HCT116 (cell line): ENCODE results near the gene RBBP8. TPM values are rescaled to one million over a fixed set of nuclear protein-coding genes. Genes with fewer than 3 reads are reported as not detected.

Source experiments
- ATAC-seq: fragments of 200-7000 bp; cut with Tn5 transposase; 2 replicates; pipeline ENCODE4 v1.9.1; 2020; ENCODE audit warnings: mild to moderate bottlenecking, moderate library complexity
- BruUV-seq: library from RNA; stranded (reverse); fragments of 400-500 nt; replicated peaks from 2 replicates; lab custom pipeline; 2021; lab: Mats Ljungman, UMichigan
- CTCF ChIA-PET: fragments of 300-600 bp; sonication (Branson Sonifier 250); formaldehyde crosslinking; loops from one replicate; lab custom pipeline; 2021; ENCODE audit warnings: antibody characterized with exemption; lab: Charles Lee
- POLR2A ChIA-PET: fragments of 300-600, 350-600 bp; sonication (Branson Sonifier 250); formaldehyde crosslinking; loops from one replicate; lab custom pipeline; 2021; ENCODE audit warnings: antibody characterized with exemption; lab: Charles Lee
- RAD21 ChIA-PET, 2 experiments: fragments of 300-600 bp; sonication (Branson Sonifier 250); formaldehyde crosslinking; loops; one replicate each; lab custom pipeline; 2023; ENCODE audit warnings: low total read pairs in 2 of 2; ENCODE audit not compliant: uncharacterized antibody in 2 of 2, unreplicated experiment in 2 of 2, low non-redundant PET in 1 of 2; lab: Charles Lee
- DNase-seq: peaks from one replicate; pipeline ENCODE4 v3.0.0-alpha.2; 2010; ENCODE audit warnings: low read depth, low spot score
- H2AFZ ChIP-seq: fragments of 200-600 bp; shearing (Covaris generic), sonication (generic); 2 replicates; pipeline ENCODE4 v1.6.1; 2017; ENCODE audit warnings: low read depth, mixed run types, mixed read lengths, antibody characterized with exemption, low read length; ENCODE audit not compliant: poor library complexity, severe bottlenecking
- H3K27ac ChIP-seq: 2 replicates; pipeline ENCODE4 v1.5.1; 2012; ENCODE audit warnings: low read depth, low read length
- H3K27me3 ChIP-seq: fragments of 200-600 bp; sonication (generic); 2 replicates; pipeline ENCODE4 v1.6.1; 2016; ENCODE audit warnings: mixed run types, low read length, mixed read lengths; ENCODE audit not compliant: insufficient read depth
- H3K36me3 ChIP-seq, 2 experiments: fragments of 200-500 bp in 1 of 2; fragments of 200-600 bp in 1 of 2; sonication (Bioruptor generic) in 1 of 2; sonication (generic) in 1 of 2; 2 replicates each; pipeline versions ENCODE4 v1.5.1 to v1.6.1; 2014 to 2016; ENCODE audit warnings: low read length in 2 of 2, inconsistent platforms in 1 of 2, mixed read lengths in 1 of 2, mixed run types in 1 of 2; ENCODE audit not compliant: insufficient read depth in 2 of 2, control insufficient read depth in 1 of 2
- H3K4me1 ChIP-seq, 2 experiments: fragments of 200-600 bp in 1 of 2; sonication (generic) in 1 of 2; 2 replicates each; pipeline versions ENCODE4 v1.5.1 to v1.6.1; 2012 to 2017; ENCODE audit warnings: low read length in 2 of 2, inconsistent platforms in 1 of 2, mild to moderate bottlenecking in 1 of 2, mixed read lengths in 1 of 2, mixed run types in 1 of 2, moderate library complexity in 1 of 2; ENCODE audit not compliant: insufficient read depth in 2 of 2, control insufficient read depth in 1 of 2
- H3K4me2 ChIP-seq: fragments of 200-600 bp; sonication (generic); 2 replicates; pipeline ENCODE4 v1.6.1; 2017; ENCODE audit warnings: mixed run types, low read length, mixed read lengths
- H3K4me3 ChIP-seq, 2 experiments: fragments of 200-600 bp in 1 of 2; sonication (generic) in 1 of 2; replicated peaks in 1 of 2; 2 replicates each; pipeline ENCODE4 v1.5.1; 2011 to 2016; ENCODE audit warnings: low read length in 2 of 2, control low read depth in 1 of 2, low read depth in 1 of 2, mild to moderate bottlenecking in 1 of 2, mixed read lengths in 1 of 2, mixed run types in 1 of 2
- H3K79me2 ChIP-seq: fragments of 200-600 bp; sonication (generic); 2 replicates; pipeline ENCODE4 v1.6.1; 2017; ENCODE audit warnings: mild to moderate bottlenecking, mixed run types, low read length, moderate library complexity, mixed read lengths; ENCODE audit not compliant: insufficient read depth
- H3K9ac ChIP-seq: fragments of 200-600 bp; sonication (generic); 2 replicates; pipeline ENCODE4 v1.6.1; 2016; ENCODE audit warnings: low read length, mixed read lengths
- H3K9me2 ChIP-seq: fragments of 200-600 bp; sonication (generic), shearing (Covaris generic); 2 replicates; pipeline ENCODE4 v1.6.1; 2017; ENCODE audit warnings: mixed run types, mild to moderate bottlenecking, moderate library complexity; ENCODE audit not compliant: insufficient read depth
- H3K9me3 ChIP-seq, 2 experiments: fragments of 200-500 bp in 1 of 2; fragments of 200-600 bp in 1 of 2; sonication (Bioruptor generic) in 1 of 2; sonication (generic) in 1 of 2; 2 replicates each; pipeline ENCODE4 v1.6.1; 2014 to 2017; ENCODE audit warnings: low read length in 2 of 2, mixed read lengths in 2 of 2, inconsistent platforms in 1 of 2, low read depth in 1 of 2, mild to moderate bottlenecking in 1 of 2, mixed run types in 1 of 2, moderate library complexity in 1 of 2; ENCODE audit not compliant: control insufficient read depth in 1 of 2, insufficient read depth in 1 of 2
- H4K20me1 ChIP-seq: fragments of 200-600 bp; sonication (generic), shearing (Covaris generic); 2 replicates; pipeline ENCODE4 v1.6.1; 2017; ENCODE audit warnings: mixed run types, mild to moderate bottlenecking, moderate library complexity; ENCODE audit not compliant: insufficient read depth
- ELF1 ChIP-seq: IDR thresholded peaks from 2 replicates; pipeline ENCODE4 v1.6.1; 2012; ENCODE audit warnings: low read depth, borderline replicate concordance
- EZH2 ChIP-seq: fragments of 200-600 bp; sonication (generic); IDR thresholded peaks from 2 replicates; pipeline ENCODE4 v1.6.1; 2017; ENCODE audit warnings: antibody characterized with exemption, mixed run types
- EZH2phosphoT487 ChIP-seq: fragments of 200-600 bp; IDR thresholded peaks from 2 replicates; pipeline ENCODE4 v1.6.1; 2018; ENCODE audit warnings: antibody characterized with exemption, borderline replicate concordance
- JUND ChIP-seq: IDR thresholded peaks from 2 replicates; pipeline ENCODE4 v1.6.1; 2012
- RAD21 ChIP-seq: IDR thresholded peaks from 2 replicates; pipeline ENCODE4 v1.6.1; 2012; ENCODE audit warnings: low read depth, mild to moderate bottlenecking
- SIN3A ChIP-seq: IDR thresholded peaks from 2 replicates; pipeline ENCODE4 v1.6.1; 2012; ENCODE audit warnings: low read depth
- SP1 ChIP-seq: IDR thresholded peaks from 2 replicates; pipeline ENCODE4 v1.6.1; 2012; ENCODE audit warnings: low read depth
- SRF ChIP-seq: IDR thresholded peaks from 2 replicates; pipeline ENCODE4 v1.6.1; 2012; ENCODE audit warnings: low read depth
- YY1 ChIP-seq: IDR thresholded peaks from 2 replicates; pipeline ENCODE4 v1.6.1; 2011; ENCODE audit warnings: low read length, low read depth, moderate library complexity, mild to moderate bottlenecking; ENCODE audit not compliant: insufficient replicate concordance; ENCODE audit errors: extremely low read depth
- ZFX ChIP-seq: fragments of 450-650 bp; IDR thresholded peaks from 2 replicates; pipeline ENCODE4 v1.6.1; 2017
- ZNF274 ChIP-seq: fragments of 200-500 bp; sonication (Bioruptor generic); IDR thresholded peaks from 2 replicates; pipeline ENCODE4 v1.6.1; 2014; ENCODE audit warnings: mild to moderate bottlenecking, low read depth, low read length, inconsistent platforms
- intact Hi-C: fragments of 100-400 bp; cut with micrococcal nuclease; formaldehyde crosslinking; loops from 2 replicates; pipeline ENCODE4 v1.10.0; 2022
- total RNA-seq: library from RNA; stranded (reverse); gene quantifications from one replicate; pipeline ENCODE4 v1.2.1, GENCODE V29; 2021; ENCODE audit not compliant: unreplicated experiment
- TF ChIP-seq, protein P1 (sequence below), 3 experiments: fragments of 200-600 bp in 1 of 3; sonication (generic) in 1 of 3; IDR thresholded peaks in 2 of 3; conservative IDR thresholded peaks in 1 of 3; 2 replicates each; pipeline ENCODE4 v1.5.1; 2012 to 2017; ENCODE audit warnings: low read depth in 2 of 3, low read length in 2 of 3, antibody characterized with exemption in 1 of 3, borderline replicate concordance in 1 of 3, control low read depth in 1 of 3, mild to moderate bottlenecking in 1 of 3, mixed read lengths in 1 of 3, mixed run types in 1 of 3, moderate library complexity in 1 of 3; ENCODE audit not compliant: insufficient read depth in 1 of 3
- TF ChIP-seq, protein P2 (sequence below): IDR thresholded peaks from 2 replicates; pipeline ENCODE4 v1.6.1; 2012; ENCODE audit warnings: low read depth
- TF ChIP-seq, protein P3 (sequence below): IDR thresholded peaks from 2 replicates; pipeline ENCODE4 v1.6.1; 2012

RBBP8 gene
- total RNA-seq, 1 experiment from 2014 or later = 66.6 TPM

GRCh38 chr18:22946846-22947245 lies 13.7 kb downstream of the RBBP8 start:
- no peak overlapping the region for H3K4me2 ChIP-seq
- no peak for ATAC-seq
- no peaks in the 10 kb centered on the region for H3K27me3 ChIP-seq
- no TSS peak for BruUV-seq
- peaks cover 24 to 32% of the 10 kb centered on the region in 2 experiments; a peak in 3 of 4 replicates for H3K36me3 ChIP-seq
- H3K9me3 ChIP-seq = no peaks in the 10 kb centered on the region
- DNase-seq = no peak
- peaks cover 42% of the 10 kb centered on the region for H3K79me2 ChIP-seq
- no peak overlapping the region for H2AFZ ChIP-seq
- ChIA-PET CTCF (no interaction called here), POLR2A (no interaction called here), RAD21 (no interaction called here)
- H3K9ac ChIP-seq = no peak overlapping the region
- no peaks in the 10 kb centered on the region for H3K4me1 ChIP-seq
- no peaks in the 10 kb centered on the region for H3K9me2 ChIP-seq
- H3K4me3 ChIP-seq = no peak overlapping the region
- TF ChIP-seq SP1 = no peak
- TF ChIP-seq, protein P1, sequence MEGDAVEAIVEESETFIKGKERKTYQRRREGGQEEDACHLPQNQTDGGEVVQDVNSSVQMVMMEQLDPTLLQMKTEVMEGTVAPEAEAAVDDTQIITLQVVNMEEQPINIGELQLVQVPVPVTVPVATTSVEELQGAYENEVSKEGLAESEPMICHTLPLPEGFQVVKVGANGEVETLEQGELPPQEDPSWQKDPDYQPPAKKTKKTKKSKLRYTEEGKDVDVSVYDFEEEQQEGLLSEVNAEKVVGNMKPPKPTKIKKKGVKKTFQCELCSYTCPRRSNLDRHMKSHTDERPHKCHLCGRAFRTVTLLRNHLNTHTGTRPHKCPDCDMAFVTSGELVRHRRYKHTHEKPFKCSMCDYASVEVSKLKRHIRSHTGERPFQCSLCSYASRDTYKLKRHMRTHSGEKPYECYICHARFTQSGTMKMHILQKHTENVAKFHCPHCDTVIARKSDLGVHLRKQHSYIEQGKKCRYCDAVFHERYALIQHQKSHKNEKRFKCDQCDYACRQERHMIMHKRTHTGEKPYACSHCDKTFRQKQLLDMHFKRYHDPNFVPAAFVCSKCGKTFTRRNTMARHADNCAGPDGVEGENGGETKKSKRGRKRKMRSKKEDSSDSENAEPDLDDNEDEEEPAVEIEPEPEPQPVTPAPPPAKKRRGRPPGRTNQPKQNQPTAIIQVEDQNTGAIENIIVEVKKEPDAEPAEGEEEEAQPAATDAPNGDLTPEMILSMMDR (IDR thresholded peaks at IDR 0.05 in 2 of 3, conservative IDR thresholded peaks at IDR 0.05 in 1 of 3; ENCODE audit: borderline replicate concordance in 1 of 3, insufficient read depth in 1 of 3, low read depth in 2 of 3, low read length in 2 of 3) = no peak
- no peak for TF ChIP-seq ZFX
- TF ChIP-seq SIN3A = no peak
- no peak for TF ChIP-seq ZNF274
- no peak for TF ChIP-seq EZH2
- no peak for TF ChIP-seq RAD21
- no peak for TF ChIP-seq EZH2phosphoT487
- TF ChIP-seq, protein P2, sequence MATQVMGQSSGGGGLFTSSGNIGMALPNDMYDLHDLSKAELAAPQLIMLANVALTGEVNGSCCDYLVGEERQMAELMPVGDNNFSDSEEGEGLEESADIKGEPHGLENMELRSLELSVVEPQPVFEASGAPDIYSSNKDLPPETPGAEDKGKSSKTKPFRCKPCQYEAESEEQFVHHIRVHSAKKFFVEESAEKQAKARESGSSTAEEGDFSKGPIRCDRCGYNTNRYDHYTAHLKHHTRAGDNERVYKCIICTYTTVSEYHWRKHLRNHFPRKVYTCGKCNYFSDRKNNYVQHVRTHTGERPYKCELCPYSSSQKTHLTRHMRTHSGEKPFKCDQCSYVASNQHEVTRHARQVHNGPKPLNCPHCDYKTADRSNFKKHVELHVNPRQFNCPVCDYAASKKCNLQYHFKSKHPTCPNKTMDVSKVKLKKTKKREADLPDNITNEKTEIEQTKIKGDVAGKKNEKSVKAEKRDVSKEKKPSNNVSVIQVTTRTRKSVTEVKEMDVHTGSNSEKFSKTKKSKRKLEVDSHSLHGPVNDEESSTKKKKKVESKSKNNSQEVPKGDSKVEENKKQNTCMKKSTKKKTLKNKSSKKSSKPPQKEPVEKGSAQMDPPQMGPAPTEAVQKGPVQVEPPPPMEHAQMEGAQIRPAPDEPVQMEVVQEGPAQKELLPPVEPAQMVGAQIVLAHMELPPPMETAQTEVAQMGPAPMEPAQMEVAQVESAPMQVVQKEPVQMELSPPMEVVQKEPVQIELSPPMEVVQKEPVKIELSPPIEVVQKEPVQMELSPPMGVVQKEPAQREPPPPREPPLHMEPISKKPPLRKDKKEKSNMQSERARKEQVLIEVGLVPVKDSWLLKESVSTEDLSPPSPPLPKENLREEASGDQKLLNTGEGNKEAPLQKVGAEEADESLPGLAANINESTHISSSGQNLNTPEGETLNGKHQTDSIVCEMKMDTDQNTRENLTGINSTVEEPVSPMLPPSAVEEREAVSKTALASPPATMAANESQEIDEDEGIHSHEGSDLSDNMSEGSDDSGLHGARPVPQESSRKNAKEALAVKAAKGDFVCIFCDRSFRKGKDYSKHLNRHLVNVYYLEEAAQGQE = no peak
- TF ChIP-seq JUND = no peak
- TF ChIP-seq, protein P3, sequence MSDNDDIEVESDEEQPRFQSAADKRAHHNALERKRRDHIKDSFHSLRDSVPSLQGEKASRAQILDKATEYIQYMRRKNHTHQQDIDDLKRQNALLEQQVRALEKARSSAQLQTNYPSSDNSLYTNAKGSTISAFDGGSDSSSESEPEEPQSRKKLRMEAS = no peak
- no peak for TF ChIP-seq YY1
- TF ChIP-seq ELF1 = no peak
- no peak for TF ChIP-seq SRF
- H4K20me1 ChIP-seq = no peaks in the 10 kb centered on the region; the same call in 1 of the 2 replicates
- intact Hi-C loops = no loop called here
- H3K27ac ChIP-seq = no peak overlapping the region
